SH-SY5Y (cell line): ENCODE measurements around the gene MBD4.

ENCODE experiments used
- GATA2 ChIP-seq: IDR thresholded peaks from 2 replicates; pipeline ENCODE4 v1.6.1; 2011; ENCODE audit warnings: mild to moderate bottlenecking, low read depth, low read length
- GATA3 ChIP-seq: IDR thresholded peaks from 2 replicates; pipeline ENCODE4 v1.6.1; 2011; ENCODE audit warnings: low read depth, mild to moderate bottlenecking, low read length, moderate library complexity

GRCh38 chr3:129384594-129385323 lies 55.0 kb downstream of the MBD4 start:
- no peak for TF ChIP-seq GATA2
- no peak for TF ChIP-seq GATA3
